Left lung (tissue), 10 donors: ENCODE results near the gene TRAF6. TPM values are rescaled to one million over a fixed set of nuclear protein-coding genes. Genes with fewer than 3 reads are reported as not detected.

Experiments used
- ATAC-seq: fragments of 200-7000 bp; cut with Tn5 transposase; one replicate; pipeline ENCODE4 v1.9.1; 2020; ENCODE audit warnings: moderate library complexity
- DNase-seq, 4 donors: peaks; one replicate each; pipeline ENCODE4 v3.0.0-alpha.2; 2013 to 2020
- H3K27ac ChIP-seq, 2 donors: fragments of 200-600 bp; sonication (generic) in 1 of 2; one replicate each; pipeline versions ENCODE4 v1.5.0 to v1.8.0; 2020 to 2021
- H3K27me3 ChIP-seq, 2 donors: fragments of 200-600 bp; sonication (generic) in 1 of 2; one replicate each; pipeline versions ENCODE4 v1.5.0 to v1.8.0; 2020 to 2021
- H3K36me3 ChIP-seq, 2 donors: fragments of 200-600 bp; sonication (generic) in 1 of 2; one replicate each; pipeline versions ENCODE4 v1.5.0 to v1.8.0; 2020 to 2021
- H3K4me1 ChIP-seq, 2 donors: fragments of 200-600 bp; one replicate each; pipeline ENCODE4 v1.8.0; 2021
- H3K4me3 ChIP-seq, 2 donors: fragments of 200-600 bp; sonication (generic) in 1 of 2; one replicate each; pipeline versions ENCODE4 v1.5.0 to v1.8.0; 2020 to 2021; ENCODE audit warnings: mild to moderate bottlenecking in 1 of 2
- H3K9me3 ChIP-seq, 2 donors: fragments of 200-600 bp; sonication (generic) in 1 of 2; one replicate each; pipeline versions ENCODE4 v1.5.0 to v1.8.0; 2020 to 2021
- CTCF ChIP-seq, 2 donors: fragments of 200-600 bp; sonication (generic) in 1 of 2; IDR thresholded peaks; one replicate each; pipeline versions ENCODE4 v1.5.0 to v1.8.0; 2021; ENCODE audit warnings: antibody characterized with exemption in 2 of 2
- intact Hi-C, 2 donors: fragments of 100-400 bp; cut with DNase I; formaldehyde crosslinking; loops; one replicate each; pipeline versions ENCODE4 v1.11.2 to v1.14.2; 2022
- polyA plus RNA-seq, 6 donors: library from polyadenylated mRNA; unstranded; fragments of 120-200 nt; gene quantifications; one replicate each; pipeline ENCODE4 v1.2.1, GENCODE V29; 2013; ENCODE audit not compliant: insufficient read length in 6 of 6
- total RNA-seq, 2 donors: library from RNA; stranded (reverse); fragmentation: NEBNext Ultra II Directional; extraction: Animal tissue kit (Norgen Biotek cat#: 25700); gene quantifications; one replicate each; pipeline ENCODE4 v1.2.1, GENCODE V29; 2021
- donor health status: DM: no; HTN: yes; CAD: no.
- donor health status: DM: no; HTN: no; CAD: no.

TRAF6 gene
- total and polyA plus RNA-seq, 8 donors: 11.3 to 17.0 (median 14.0) TPM

- Histone ChIP-seq H3K4me3 (no peak overlapping the region), H3K4me1 (peaks cover 0 to 3% of the 10 kb centered on the region in 2 donors), H3K27me3 (no peaks in the 10 kb centered on the region), H3K36me3 (peaks cover 0 to 97% of the 10 kb centered on the region in 2 donors), H3K27ac (no peak overlapping the region), H3K9me3 (no peaks in the 10 kb centered on the region)
- ATAC-seq (no peak), DNase-seq (no peak)
- intact Hi-C loops: loop anchor here in 1 of 2 donors (5.0 kb wide), 1 partner anchor 191 kb away; no protein-coding TSS in a partner anchor
- no peak for TF ChIP-seq CTCF (IDR thresholded peaks at IDR 0.05)
Observed at GRCh38 chr11:36493332-36493731, 16.7 kb downstream of the TRAF6 start.

GRCh38 chr11:36492724-36493304 lies 17.3 kb downstream of the TRAF6 start:
- Histone ChIP-seq H3K9me3 (no peaks in the 10 kb centered on the region), H3K4me1 (peaks cover 0 to 8% of the 10 kb centered on the region in 2 donors), H3K27me3 (no peaks in the 10 kb centered on the region), H3K36me3 (peaks cover 0 to 97% of the 10 kb centered on the region in 2 donors), H3K4me3 (no peak overlapping the region), H3K27ac (no peak overlapping the region)
- peak; percentile 69 to 85 for TF ChIP-seq CTCF (IDR thresholded peaks at IDR 0.05)
- intact Hi-C loops: loop anchor here in 1 of 2 donors (5.0 kb wide), 1 partner anchor 191 kb away; no protein-coding TSS in a partner anchor
- ATAC-seq (peak; percentile 83), DNase-seq (peak in 2 of 4 donors; percentile 32 to 50)

- peaks cover 0 to 22% of the 10 kb centered on the region in 2 donors for H3K4me1 ChIP-seq
- peaks cover 0 to 90% of the 10 kb centered on the region in 2 donors for H3K36me3 ChIP-seq
- H3K4me3 ChIP-seq: no peak overlapping the region
- ATAC-seq: no peak
- TF ChIP-seq CTCF (IDR thresholded peaks at IDR 0.05): no peak
- no peaks in the 10 kb centered on the region for H3K27me3 ChIP-seq
- intact Hi-C loops: loop anchor here in 1 of 2 donors (5.0 kb wide), 1 partner anchor 188 kb away; no protein-coding TSS in a partner anchor
- H3K27ac ChIP-seq: no peak overlapping the region
- DNase-seq: no peak
- no peaks in the 10 kb centered on the region for H3K9me3 ChIP-seq
Observed at GRCh38 chr11:36490026-36490806, 19.9 kb downstream of the TRAF6 start.

GRCh38 chr11:36488096-36488495 lies 22.0 kb downstream of the TRAF6 start:
- Histone ChIP-seq H3K36me3 (peaks cover 0 to 89% of the 10 kb centered on the region in 2 donors), H3K27ac (peak overlapping the region; percentile 21 to 56), H3K27me3 (no peaks in the 10 kb centered on the region), H3K4me3 (no peak overlapping the region), H3K4me1 (peaks cover 0 to 26% of the 10 kb centered on the region in 2 donors), H3K9me3 (no peaks in the 10 kb centered on the region)
- DNase-seq (no peak), ATAC-seq (no peak)
- intact Hi-C loops: no loop called here
- no peak for TF ChIP-seq CTCF (IDR thresholded peaks at IDR 0.05)

GRCh38 chr11:36487619-36488018 lies 22.5 kb downstream of the TRAF6 start:
- Histone ChIP-seq H3K9me3 (no peaks in the 10 kb centered on the region), H3K4me1 (peaks cover 0 to 26% of the 10 kb centered on the region in 2 donors), H3K4me3 (no peak overlapping the region), H3K27ac (peak overlapping the region; percentile 21 to 56), H3K27me3 (no peaks in the 10 kb centered on the region), H3K36me3 (peaks cover 0 to 85% of the 10 kb centered on the region in 2 donors)
- no peak for ATAC-seq
- no peak for TF ChIP-seq CTCF (IDR thresholded peaks at IDR 0.05)
- DNase-seq: no peak
- intact Hi-C loops: no loop called here
